NB4 (cell line): ENCODE measurements around the gene CYTH3.

Experiments used
- MAX ChIP-seq: IDR thresholded peaks from 2 replicates; pipeline ENCODE4 v1.6.1; 2011; ENCODE audit warnings: low read depth, low read length
- MYC ChIP-seq: IDR thresholded peaks from 2 replicates; pipeline ENCODE4 v1.6.1; 2011; ENCODE audit warnings: low read depth, low read length
- POLR2A ChIP-seq: IDR thresholded peaks from 2 replicates; pipeline ENCODE4 v1.6.1; 2011; ENCODE audit warnings: mild to moderate bottlenecking; ENCODE audit not compliant: insufficient read length; ENCODE audit errors: extremely low read depth
- TF ChIP-seq, protein P1 (sequence below): IDR thresholded peaks from one replicate; pipeline ENCODE4 v1.5.1; 2012; ENCODE audit warnings: low read depth, low read length

DNA sequence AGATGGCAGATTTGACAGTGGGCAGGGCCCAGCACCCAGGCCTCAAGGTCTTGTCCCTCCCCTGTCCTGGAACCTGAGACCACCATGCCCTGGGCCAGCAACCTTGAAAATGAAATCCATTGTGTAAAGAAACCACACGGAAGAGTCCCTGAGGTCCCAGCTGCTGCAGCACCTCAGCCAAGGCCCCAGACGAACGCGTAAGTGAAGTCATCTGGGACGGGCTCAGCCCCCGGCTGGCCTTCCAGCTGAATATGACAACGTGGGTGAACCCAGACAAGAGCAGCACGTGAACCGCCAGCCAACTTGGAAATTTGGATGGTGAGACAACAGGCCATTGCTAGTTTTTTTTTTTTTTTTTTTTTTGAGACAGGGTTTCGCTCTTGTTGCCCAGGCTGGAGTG lies 70.3 kb downstream of the CYTH3 start:
- TF ChIP-seq POLR2A: no peak
- TF ChIP-seq, protein P1, sequence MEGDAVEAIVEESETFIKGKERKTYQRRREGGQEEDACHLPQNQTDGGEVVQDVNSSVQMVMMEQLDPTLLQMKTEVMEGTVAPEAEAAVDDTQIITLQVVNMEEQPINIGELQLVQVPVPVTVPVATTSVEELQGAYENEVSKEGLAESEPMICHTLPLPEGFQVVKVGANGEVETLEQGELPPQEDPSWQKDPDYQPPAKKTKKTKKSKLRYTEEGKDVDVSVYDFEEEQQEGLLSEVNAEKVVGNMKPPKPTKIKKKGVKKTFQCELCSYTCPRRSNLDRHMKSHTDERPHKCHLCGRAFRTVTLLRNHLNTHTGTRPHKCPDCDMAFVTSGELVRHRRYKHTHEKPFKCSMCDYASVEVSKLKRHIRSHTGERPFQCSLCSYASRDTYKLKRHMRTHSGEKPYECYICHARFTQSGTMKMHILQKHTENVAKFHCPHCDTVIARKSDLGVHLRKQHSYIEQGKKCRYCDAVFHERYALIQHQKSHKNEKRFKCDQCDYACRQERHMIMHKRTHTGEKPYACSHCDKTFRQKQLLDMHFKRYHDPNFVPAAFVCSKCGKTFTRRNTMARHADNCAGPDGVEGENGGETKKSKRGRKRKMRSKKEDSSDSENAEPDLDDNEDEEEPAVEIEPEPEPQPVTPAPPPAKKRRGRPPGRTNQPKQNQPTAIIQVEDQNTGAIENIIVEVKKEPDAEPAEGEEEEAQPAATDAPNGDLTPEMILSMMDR: no peak
- no peak for TF ChIP-seq MAX
- no peak for TF ChIP-seq MYC
